Neural progenitor cell (in vitro differentiated cells): ENCODE measurements around the gene HOMER2.

Experiments
- CTCF ChIP-seq: fragments of 200-600 bp; sonication (generic); IDR thresholded peaks from 2 replicates; pipeline ENCODE4 v1.5.1; 2017; ENCODE audit warnings: antibody characterized with exemption, mild to moderate bottlenecking
- EZH2 ChIP-seq: fragments of 200-600 bp; sonication (generic); IDR thresholded peaks from 2 replicates; pipeline ENCODE4 v1.6.1; 2017; ENCODE audit warnings: antibody characterized with exemption, mild to moderate bottlenecking, moderate library complexity
- EZH2phosphoT487 ChIP-seq: fragments of 200-600 bp; sonication (generic); IDR thresholded peaks from 2 replicates; pipeline ENCODE4 v1.6.1; 2017; ENCODE audit warnings: antibody characterized with exemption

DNA sequence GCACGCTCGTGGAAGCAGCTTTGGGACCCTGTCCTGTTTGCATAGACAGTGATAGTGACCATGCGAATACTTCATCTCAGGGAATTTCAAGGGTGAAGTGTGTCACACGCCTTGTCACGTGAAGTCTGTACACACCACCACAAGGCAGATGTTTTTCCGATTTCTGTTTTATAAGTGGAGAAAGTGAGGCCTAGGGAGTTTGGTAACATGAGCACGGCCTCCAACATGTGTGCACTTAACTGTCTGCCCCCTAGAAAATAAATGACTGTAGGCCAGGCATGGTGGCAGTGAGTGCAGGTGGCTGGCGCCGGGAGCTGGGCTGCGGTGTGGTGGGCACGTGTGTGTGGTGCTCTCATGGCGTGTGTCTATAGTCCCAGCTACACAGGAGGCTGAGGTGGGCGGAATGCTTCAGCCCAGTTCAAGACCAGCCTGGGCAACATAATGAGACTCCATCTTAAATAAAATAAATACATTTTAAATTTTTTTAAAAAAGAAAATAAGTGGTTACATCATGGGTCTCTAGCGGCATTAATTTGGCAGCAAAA is 101.1 kb downstream of the HOMER2 start:
- TF ChIP-seq CTCF = no peak
- TF ChIP-seq EZH2 = no peak
- TF ChIP-seq EZH2phosphoT487 = no peak
